ENCODE data around the gene RAI1. TPM values are rescaled to one million over a fixed set of nuclear protein-coding genes. Genes with fewer than 3 reads are reported as not detected.

Gene RAI1
- total RNA-seq, 2 experiments from 2014 or later: 16.7 TPM

DNA sequence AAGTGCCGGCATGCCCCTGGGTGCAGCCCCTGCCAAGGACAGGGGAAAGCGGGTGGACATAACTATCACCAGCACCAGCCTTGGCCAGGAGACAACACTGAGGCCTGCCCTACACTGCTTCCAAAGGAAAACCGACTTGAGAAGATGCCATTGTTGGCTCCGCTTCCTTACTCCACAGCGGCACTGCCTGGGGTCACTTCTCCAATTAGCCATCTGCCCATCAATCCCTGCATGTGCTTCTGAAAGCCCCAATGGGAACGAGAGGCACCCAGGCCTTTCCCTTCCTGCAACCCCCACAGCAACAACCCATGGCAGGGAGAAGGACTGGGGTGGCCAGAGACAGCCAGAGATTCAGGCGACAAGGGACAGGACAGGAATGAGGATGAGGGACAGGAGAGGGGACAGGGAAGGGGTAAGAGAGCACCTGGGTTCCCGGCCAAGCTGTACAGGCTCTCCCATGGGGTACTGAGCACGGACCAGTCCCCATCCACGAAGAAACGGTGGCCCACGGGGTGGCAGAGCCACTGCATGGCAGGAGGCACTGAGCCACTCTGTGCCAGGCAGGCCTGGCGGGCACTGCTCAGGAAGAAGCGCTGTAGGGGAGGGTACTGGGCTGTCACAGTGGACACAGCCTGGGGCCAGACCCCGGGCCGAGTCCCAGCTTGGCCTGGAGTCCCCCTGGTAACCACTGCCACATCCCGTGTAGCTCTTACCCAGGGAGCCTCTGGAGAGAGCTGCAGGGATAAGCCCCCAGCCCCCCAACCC lies 134.4 kb downstream of the RAI1 start:
- H3K36me3 Mint-ChIP-seq (ENCODE audit: low read depth): peaks cover 67% of the 10 kb centered on the region
- no peak overlapping the region for H3K4me3 Mint-ChIP-seq
- ChIA-PET POLR2A (interaction anchor here (0.7 to 13.9 kb wide), 5 partner anchors 20 to 39 kb away, joined by 4 to 322 read pairs (median 10); partner anchors contain the start of gene SREBF1), CTCF (interaction anchor here (6.4 kb wide), 1 partner anchor 43 kb away, joined by 89 read pairs; no protein-coding TSS in a partner anchor)
- H3K9me3 Mint-ChIP-seq: no peaks in the 10 kb centered on the region
- H3K4me1 Mint-ChIP-seq: peaks cover 33% of the 10 kb centered on the region
- peak overlapping the region; percentile 61 for H3K27ac Mint-ChIP-seq
- no peaks in the 10 kb centered on the region for H3K27me3 Mint-ChIP-seq
- no peak for DNase-seq

DNA sequence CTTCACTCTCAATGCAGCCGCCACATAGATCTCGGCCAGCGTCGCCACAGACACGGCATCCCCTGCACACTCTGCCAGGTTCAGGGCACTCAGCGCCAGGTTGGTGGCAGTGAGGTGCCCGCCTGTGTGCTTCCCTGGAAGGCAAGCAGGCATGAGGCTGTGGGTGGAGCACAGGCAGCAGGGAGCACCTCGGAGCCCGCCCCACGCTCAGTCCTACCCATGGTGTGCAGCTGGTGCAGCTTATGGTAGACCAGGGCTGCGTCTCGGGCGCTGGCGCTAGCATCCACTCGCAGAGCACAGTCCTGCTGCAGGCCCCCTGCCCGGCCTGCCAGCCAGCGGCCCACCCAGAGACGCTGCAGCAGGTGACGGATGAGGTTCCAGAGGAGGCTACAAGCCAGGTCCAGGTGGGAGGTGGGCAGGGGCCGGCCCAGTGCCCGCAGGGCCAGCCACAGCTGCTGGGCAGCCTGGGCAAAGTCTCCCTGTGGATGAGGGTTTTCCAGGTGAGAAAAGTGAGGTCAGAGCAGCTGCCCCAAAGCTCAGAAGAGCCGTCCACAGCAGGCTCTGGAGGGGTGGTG lies 135.1 kb downstream of the RAI1 start:
- POLR2A ChIA-PET: interaction anchor here (1.6 to 13.9 kb wide), 3 partner anchors 19 to 39 kb away, joined by 4 to 322 read pairs (median 12); partner anchors contain the start of gene SREBF1
- Mint-ChIP-seq H3K4me3 (no peak overlapping the region), H3K36me3 (ENCODE audit: low read depth) (peaks cover 66% of the 10 kb centered on the region), H3K4me1 (peaks cover 39% of the 10 kb centered on the region), H3K27ac (no peak overlapping the region), H3K27me3 (no peaks in the 10 kb centered on the region), H3K9me3 (no peaks in the 10 kb centered on the region)
- no peak for DNase-seq
- CTCF ChIA-PET: interaction anchor here (6.4 kb wide), 1 partner anchor 42 kb away, joined by 89 read pairs; no protein-coding TSS in a partner anchor

DNA sequence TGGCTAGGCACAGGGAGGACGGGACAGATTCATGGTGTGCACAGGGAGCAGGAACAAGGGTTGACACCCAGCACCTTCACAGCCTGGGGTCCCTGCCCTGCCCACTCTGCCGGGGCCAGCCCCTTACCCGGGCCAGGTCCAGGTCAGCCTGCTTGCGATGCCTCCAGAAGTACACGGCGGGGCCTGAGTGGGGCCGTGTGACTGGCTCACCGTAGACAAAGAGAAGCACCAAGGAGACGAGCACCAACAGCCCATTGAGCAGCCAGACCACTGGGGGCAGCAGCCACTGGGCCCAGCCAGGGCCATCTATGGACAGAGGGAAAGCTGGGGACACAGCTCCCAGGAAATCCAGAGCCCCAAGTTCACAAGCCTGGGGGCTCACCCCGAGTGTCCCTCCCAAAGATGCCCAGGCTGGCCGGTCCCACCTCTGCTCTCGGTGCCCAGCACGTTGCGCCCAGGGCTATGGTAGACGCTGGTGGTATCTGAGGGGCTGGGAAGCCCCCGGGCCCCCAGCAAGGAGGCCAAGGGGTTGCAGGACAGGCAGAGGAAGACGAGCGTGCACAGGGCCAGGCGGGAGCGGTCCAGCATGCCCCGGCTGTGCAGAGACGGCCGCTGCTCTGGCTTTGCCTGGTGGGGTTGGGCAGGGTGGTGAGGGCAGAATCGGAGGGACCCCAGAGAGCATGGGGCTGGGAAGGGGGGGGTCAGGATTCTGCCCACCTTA lies 135.7 kb downstream of the RAI1 start:
- ChIA-PET POLR2A (interaction anchor here (1.6 to 13.9 kb wide), 4 partner anchors 10 to 38 kb away, joined by 4 to 322 read pairs (median 8); partner anchors contain the start of gene SREBF1), CTCF (no interaction called here)
- H3K36me3 Mint-ChIP-seq (ENCODE audit: low read depth): peaks cover 65% of the 10 kb centered on the region
- no peak for DNase-seq
- no peak overlapping the region for H3K4me3 Mint-ChIP-seq
- H3K27ac Mint-ChIP-seq: no peak overlapping the region
- peaks cover 42% of the 10 kb centered on the region for H3K4me1 Mint-ChIP-seq
- H3K27me3 Mint-ChIP-seq: no peaks in the 10 kb centered on the region
- no peaks in the 10 kb centered on the region for H3K9me3 Mint-ChIP-seq

DNA sequence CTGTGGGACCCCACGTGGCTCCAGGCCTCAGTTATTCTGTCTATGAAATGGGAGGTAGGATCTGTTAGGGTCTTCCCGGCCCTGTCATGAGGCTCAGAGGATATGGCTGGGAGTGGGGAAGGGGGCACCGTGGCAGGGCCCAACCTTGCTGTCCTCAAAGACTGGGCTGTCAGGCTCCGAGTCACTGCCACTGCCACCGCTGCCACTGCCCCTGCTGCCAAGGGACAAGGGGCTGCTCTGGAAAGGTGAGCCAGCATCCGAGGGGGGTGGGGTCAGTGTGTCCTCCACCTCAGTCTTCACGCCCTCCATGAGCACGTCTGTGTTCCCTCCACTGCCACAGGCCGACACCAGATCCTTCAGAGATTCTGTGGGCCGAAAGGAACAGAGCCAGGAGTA lies 136.3 kb downstream of the RAI1 start:
- CTCF ChIA-PET: no interaction called here
- no peak for DNase-seq
- H3K27me3 Mint-ChIP-seq: no peaks in the 10 kb centered on the region
- POLR2A ChIA-PET: interaction anchor here (0.9 to 13.9 kb wide), 5 partner anchors 8 to 32 kb away, joined by 3 to 322 read pairs (median 4); partner anchors contain the start of gene SREBF1
- peaks cover 47% of the 10 kb centered on the region for H3K4me1 Mint-ChIP-seq
- H3K9me3 Mint-ChIP-seq: no peaks in the 10 kb centered on the region
- peaks cover 71% of the 10 kb centered on the region for H3K36me3 Mint-ChIP-seq (ENCODE audit: low read depth)
- H3K4me3 Mint-ChIP-seq: no peak overlapping the region
- H3K27ac Mint-ChIP-seq: no peak overlapping the region

DNA sequence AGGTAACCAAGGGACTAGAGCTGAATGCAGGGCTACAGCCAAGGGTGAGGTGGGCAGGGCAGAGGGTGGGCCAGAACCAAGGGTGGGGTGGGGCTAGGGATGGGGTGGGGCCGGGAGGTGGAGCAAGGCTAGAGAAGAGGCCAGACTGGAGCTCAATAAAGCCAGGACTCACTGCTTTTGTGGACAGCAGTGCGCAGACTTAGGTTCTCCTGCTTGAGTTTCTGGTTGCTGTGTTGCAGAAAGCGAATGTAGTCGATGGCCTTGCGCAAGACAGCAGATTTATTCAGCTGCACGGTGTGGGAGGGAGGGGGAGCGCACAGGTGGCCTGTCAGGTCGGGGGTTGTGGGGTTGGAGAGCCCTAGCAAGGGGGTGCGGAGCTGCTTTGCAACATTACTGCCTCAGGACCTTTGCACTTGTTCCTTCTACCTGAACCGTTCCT lies 136.8 kb downstream of the RAI1 start:
- peaks cover 52% of the 10 kb centered on the region for H3K4me1 Mint-ChIP-seq
- ChIA-PET CTCF (no interaction called here), POLR2A (interaction anchor here (0.9 to 13.9 kb wide), 5 partner anchors 9 to 31 kb away, joined by 3 to 322 read pairs (median 4); partner anchors contain the start of gene SREBF1)
- no peak overlapping the region for H3K4me3 Mint-ChIP-seq
- no peak overlapping the region for H3K27ac Mint-ChIP-seq
- no peak for DNase-seq
- no peaks in the 10 kb centered on the region for H3K27me3 Mint-ChIP-seq
- H3K9me3 Mint-ChIP-seq: no peaks in the 10 kb centered on the region
- H3K36me3 Mint-ChIP-seq (ENCODE audit: low read depth): peaks cover 72% of the 10 kb centered on the region

DNA sequence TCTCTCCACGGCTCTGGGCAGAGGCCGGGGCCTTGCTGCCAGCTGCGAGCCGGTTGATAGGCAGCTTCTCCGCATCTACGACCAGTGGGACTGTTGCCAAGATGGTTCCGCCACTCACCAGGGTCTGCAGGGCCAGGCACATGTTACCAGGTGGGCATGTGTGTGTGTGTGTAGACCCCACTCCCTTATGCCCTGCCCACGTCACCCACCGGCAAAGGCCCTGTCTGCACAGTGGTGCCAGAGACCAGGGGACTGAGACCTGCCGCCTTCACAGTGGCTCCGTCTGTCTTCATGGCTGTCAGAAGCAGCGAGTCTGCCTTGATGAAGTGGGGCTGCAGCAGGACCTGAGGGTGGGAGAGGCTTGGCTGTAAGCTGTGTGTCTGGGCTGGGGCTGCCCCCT lies 137.9 kb downstream of the RAI1 start:
- Mint-ChIP-seq H3K27me3 (no peaks in the 10 kb centered on the region), H3K27ac (peak overlapping the region; percentile 71), H3K9me3 (no peaks in the 10 kb centered on the region), H3K4me3 (no peak overlapping the region), H3K4me1 (peaks cover 56% of the 10 kb centered on the region), H3K36me3 (ENCODE audit: low read depth) (peaks cover 69% of the 10 kb centered on the region)
- POLR2A ChIA-PET: interaction anchor here (0.6 to 13.9 kb wide), 5 partner anchors 8 to 36 kb away, joined by 3 to 322 read pairs (median 10); partner anchors contain the start of gene SREBF1
- CTCF ChIA-PET: no interaction called here
- no peak for DNase-seq

DNA sequence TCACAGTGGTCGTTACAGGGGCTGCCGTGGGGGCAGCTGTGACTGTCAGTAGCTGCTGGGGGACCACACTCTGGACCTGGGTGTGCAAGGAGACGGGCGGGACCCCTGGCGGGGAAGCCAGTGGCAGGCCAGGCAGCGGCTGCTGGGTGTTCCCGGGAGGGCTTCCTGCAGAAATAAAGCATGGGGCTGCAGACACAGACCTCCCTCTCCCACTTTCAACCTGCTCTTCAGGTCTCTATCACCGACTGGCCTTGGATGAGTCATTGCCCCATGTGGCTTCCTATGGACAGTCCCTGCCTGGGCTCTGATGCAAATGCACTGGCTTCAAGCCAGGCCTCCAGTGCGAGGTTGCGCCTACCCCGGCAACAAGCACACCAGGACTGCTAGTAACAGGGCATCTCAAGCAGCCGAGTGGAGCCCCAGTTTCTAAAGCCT lies 138.3 kb downstream of the RAI1 start:
- Mint-ChIP-seq H3K27ac (peak overlapping the region; percentile 71), H3K36me3 (ENCODE audit: low read depth) (peaks cover 66% of the 10 kb centered on the region), H3K4me3 (peak overlapping the region; percentile 53), H3K27me3 (no peaks in the 10 kb centered on the region), H3K9me3 (no peaks in the 10 kb centered on the region), H3K4me1 (peaks cover 61% of the 10 kb centered on the region)
- ChIA-PET POLR2A (interaction anchor here (1.4 to 13.9 kb wide), 7 partner anchors 16 to 140 kb away, joined by 4 to 322 read pairs (median 10); partner anchors contain the start of gene SREBF1), CTCF (interaction anchor here (1.3 to 3.7 kb wide), 2 partner anchors 7 to 17 kb away, joined by 3 to 24 read pairs; no protein-coding TSS in a partner anchor)
- peak; percentile 72 for DNase-seq

DNA sequence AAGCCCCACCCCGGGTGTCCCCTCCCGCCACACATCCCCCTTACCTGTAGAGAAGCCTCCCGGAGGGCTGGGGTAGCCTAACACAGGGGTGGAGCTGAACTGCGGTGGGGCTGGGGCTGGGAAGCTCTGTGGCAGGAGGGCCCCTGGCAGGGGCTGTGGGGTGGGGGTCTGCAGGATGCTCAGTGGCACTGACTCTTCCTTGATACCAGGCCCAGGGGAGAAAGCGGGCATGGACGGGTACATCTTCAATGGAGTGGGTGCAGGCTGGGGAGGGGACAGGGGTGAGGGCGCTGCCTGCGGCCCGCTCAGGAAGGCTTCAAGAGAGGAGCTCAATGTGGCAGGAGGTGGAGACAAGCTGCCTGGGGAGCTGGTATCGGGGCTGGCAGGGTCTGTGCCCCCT lies 138.8 kb downstream of the RAI1 start:
- ChIA-PET CTCF (interaction anchor here (1.3 to 3.7 kb wide), 2 partner anchors 8 to 16 kb away, joined by 3 to 24 read pairs; no protein-coding TSS in a partner anchor), POLR2A (interaction anchor here (0.7 to 13.9 kb wide), 12 partner anchors 9 to 152 kb away, joined by 3 to 322 read pairs (median 6); partner anchors contain the start of genes DRC3, SREBF1 and TOM1L2)
- no peaks in the 10 kb centered on the region for H3K9me3 Mint-ChIP-seq
- H3K27ac Mint-ChIP-seq: peak overlapping the region; percentile 71
- H3K4me3 Mint-ChIP-seq: peak overlapping the region; percentile 53
- peaks cover 66% of the 10 kb centered on the region for H3K36me3 Mint-ChIP-seq (ENCODE audit: low read depth)
- H3K4me1 Mint-ChIP-seq: peaks cover 66% of the 10 kb centered on the region
- H3K27me3 Mint-ChIP-seq: no peaks in the 10 kb centered on the region
- DNase-seq: no peak

DNA sequence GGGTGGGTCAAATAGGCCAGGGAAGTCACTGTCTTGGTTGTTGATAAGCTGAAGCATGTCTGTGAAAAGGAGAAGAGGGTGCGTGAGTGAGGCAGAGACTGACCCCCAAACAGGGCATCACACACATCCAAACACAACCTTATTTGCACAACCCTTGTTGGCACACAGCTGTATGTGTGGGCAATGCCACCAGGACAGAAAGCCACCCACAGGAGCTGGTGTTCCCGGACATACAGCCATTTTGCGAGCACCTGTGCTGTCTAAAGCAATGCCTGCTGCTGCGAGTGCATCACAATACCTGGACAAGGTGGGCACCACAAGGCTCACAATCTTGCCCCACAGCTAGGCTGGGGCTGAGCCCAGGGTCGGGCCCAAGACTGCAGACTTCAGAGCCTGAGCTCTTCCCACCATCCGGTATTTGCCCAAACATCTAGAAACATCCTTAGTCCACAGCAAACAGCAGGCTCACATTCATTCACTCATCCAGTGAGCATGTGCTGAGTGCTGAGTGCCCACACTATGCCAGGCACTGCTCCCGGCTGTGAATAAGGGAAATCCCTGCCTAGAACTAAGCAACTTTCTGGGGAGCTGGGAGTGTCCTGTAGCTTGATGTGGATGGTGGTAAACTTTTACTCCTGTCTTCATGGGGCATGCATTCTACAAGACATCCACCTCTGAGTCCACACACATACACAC lies 139.4 kb downstream of the RAI1 start:
- H3K4me1 Mint-ChIP-seq: peaks cover 69% of the 10 kb centered on the region
- peaks cover 62% of the 10 kb centered on the region for H3K36me3 Mint-ChIP-seq (ENCODE audit: low read depth)
- DNase-seq: no peak
- H3K9me3 Mint-ChIP-seq: no peaks in the 10 kb centered on the region
- CTCF ChIA-PET: interaction anchor here (1.3 to 3.7 kb wide), 3 partner anchors 8 to 35 kb away, joined by 3 to 24 read pairs (median 4); no protein-coding TSS in a partner anchor
- no peaks in the 10 kb centered on the region for H3K27me3 Mint-ChIP-seq
- H3K27ac Mint-ChIP-seq: peak overlapping the region; percentile 71
- POLR2A ChIA-PET: interaction anchor here (0.7 to 13.9 kb wide), 13 partner anchors 9 to 152 kb away, joined by 3 to 322 read pairs (median 5); partner anchors contain the start of genes DRC3, SREBF1 and TOM1L2
- H3K4me3 Mint-ChIP-seq: peak overlapping the region; percentile 76

DNA sequence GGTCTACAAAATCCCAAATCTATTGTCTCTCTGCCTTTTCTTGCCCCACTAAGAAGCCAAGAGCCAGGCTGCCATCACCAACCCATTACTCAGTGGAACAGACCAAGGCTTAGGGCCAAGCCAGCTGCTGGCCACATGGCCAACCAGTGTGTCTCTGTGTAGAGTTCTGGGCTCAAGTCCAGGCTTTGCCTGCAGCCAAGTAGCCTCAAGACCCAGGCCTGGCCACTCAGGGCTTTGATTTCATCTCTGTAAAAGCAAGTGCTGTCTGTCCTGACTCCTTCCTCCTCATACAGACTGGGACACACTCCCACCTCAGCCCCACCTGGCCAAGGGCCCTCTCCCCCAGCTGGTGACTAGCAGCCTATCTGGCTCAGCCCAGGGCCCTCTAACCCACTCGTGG lies 140.9 kb downstream of the RAI1 start:
- peaks cover 61% of the 10 kb centered on the region for H3K36me3 Mint-ChIP-seq (ENCODE audit: low read depth)
- ChIA-PET POLR2A (interaction anchor here (0.7 to 13.9 kb wide), 9 partner anchors 9 to 286 kb away, joined by 3 to 322 read pairs (median 13); partner anchors contain the start of genes MYO15A and SREBF1), CTCF (interaction anchor here (0.8 to 3.7 kb wide), 2 partner anchors 10 to 33 kb away, joined by 3 to 24 read pairs; no protein-coding TSS in a partner anchor)
- no peaks in the 10 kb centered on the region for H3K27me3 Mint-ChIP-seq
- peak overlapping the region; percentile 76 for H3K4me3 Mint-ChIP-seq
- peaks cover 85% of the 10 kb centered on the region for H3K4me1 Mint-ChIP-seq
- no peak for DNase-seq
- no peaks in the 10 kb centered on the region for H3K9me3 Mint-ChIP-seq
- peak overlapping the region; percentile 73 for H3K27ac Mint-ChIP-seq

DNA sequence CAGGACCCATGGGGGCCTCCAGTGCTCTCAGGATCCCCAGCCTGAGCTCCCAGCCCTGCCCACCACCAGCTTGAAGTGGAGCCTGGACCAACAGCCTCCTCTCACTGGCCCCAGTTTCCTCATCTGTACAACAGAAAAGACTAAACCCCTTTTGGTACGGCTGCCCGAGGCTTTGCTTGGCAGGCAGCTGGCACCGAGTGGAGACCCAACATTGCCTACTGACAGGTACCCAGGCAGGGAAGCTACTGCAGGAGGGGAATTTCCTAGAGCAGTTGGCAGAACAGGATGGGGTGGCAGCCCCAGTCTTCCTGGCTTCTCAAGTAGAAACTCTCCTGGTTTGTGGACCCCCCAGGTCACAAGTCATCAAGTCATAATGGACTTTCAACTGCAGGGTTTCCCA lies 141.4 kb downstream of the RAI1 start:
- H3K9me3 Mint-ChIP-seq: no peaks in the 10 kb centered on the region
- H3K4me3 Mint-ChIP-seq: peak overlapping the region; percentile 76
- ChIA-PET POLR2A (interaction anchor here (0.7 to 13.9 kb wide), 9 partner anchors 9 to 286 kb away, joined by 3 to 322 read pairs (median 13); partner anchors contain the start of genes MYO15A and SREBF1), CTCF (interaction anchor here (0.8 to 3.7 kb wide), 2 partner anchors 10 to 32 kb away, joined by 3 to 24 read pairs; no protein-coding TSS in a partner anchor)
- no peak for DNase-seq
- peaks cover 89% of the 10 kb centered on the region for H3K4me1 Mint-ChIP-seq
- H3K27me3 Mint-ChIP-seq: no peaks in the 10 kb centered on the region
- H3K36me3 Mint-ChIP-seq (ENCODE audit: low read depth): peaks cover 60% of the 10 kb centered on the region
- H3K27ac Mint-ChIP-seq: peak overlapping the region; percentile 73
